ENCODE measurements around the gene TPX2.

DNA sequence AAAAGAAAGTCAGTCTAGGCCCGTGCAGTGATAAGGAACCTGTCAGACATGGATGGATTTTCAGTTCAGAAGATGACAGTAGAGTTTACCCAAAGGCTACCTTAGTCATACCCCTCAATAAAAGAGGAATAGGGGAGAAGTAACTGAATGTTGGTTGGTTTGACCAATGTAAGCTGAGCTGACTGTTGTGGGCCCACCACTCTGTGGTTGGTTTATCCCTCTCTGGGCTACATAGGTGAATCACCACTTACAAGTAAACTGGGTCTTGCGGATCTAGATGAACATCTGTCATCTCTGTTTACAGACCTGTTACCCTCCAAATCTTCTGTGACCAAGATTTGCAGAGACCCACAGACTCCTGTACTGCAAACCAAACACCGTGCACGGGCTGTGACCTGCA, 42.9 kb downstream of the TPX2 start:
- TF ChIP-seq RAD21 (conservative IDR thresholded peaks at IDR 0.05 in 1 of 2, IDR thresholded peaks at IDR 0.05 in 1 of 2) (no peak), KDM1A (IDR thresholded peaks at IDR 0.05; ENCODE audit: low read depth) (no peak), POLR2A (IDR thresholded peaks at IDR 0.05; ENCODE audit: low read length) (no peak), MAZ (IDR thresholded peaks at IDR 0.05; ENCODE audit: borderline replicate concordance, low read depth, low read length) (no peak), MYC (IDR thresholded peaks at IDR 0.05; ENCODE audit: borderline replicate concordance, low read length) (no peak), HOXA7 (CRISPR knock-in tag; IDR thresholded peaks at IDR 0.05) (no peak)
- TF ChIP-seq, protein P1, sequence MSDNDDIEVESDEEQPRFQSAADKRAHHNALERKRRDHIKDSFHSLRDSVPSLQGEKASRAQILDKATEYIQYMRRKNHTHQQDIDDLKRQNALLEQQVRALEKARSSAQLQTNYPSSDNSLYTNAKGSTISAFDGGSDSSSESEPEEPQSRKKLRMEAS (IDR thresholded peaks at IDR 0.05) = no peak
- TF ChIP-seq, protein P2, sequence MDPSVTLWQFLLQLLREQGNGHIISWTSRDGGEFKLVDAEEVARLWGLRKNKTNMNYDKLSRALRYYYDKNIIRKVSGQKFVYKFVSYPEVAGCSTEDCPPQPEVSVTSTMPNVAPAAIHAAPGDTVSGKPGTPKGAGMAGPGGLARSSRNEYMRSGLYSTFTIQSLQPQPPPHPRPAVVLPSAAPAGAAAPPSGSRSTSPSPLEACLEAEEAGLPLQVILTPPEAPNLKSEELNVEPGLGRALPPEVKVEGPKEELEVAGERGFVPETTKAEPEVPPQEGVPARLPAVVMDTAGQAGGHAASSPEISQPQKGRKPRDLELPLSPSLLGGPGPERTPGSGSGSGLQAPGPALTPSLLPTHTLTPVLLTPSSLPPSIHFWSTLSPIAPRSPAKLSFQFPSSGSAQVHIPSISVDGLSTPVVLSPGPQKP (IDR thresholded peaks at IDR 0.05; ENCODE audit: low read depth, low read length) = no peak
- TF ChIP-seq, protein P3, sequence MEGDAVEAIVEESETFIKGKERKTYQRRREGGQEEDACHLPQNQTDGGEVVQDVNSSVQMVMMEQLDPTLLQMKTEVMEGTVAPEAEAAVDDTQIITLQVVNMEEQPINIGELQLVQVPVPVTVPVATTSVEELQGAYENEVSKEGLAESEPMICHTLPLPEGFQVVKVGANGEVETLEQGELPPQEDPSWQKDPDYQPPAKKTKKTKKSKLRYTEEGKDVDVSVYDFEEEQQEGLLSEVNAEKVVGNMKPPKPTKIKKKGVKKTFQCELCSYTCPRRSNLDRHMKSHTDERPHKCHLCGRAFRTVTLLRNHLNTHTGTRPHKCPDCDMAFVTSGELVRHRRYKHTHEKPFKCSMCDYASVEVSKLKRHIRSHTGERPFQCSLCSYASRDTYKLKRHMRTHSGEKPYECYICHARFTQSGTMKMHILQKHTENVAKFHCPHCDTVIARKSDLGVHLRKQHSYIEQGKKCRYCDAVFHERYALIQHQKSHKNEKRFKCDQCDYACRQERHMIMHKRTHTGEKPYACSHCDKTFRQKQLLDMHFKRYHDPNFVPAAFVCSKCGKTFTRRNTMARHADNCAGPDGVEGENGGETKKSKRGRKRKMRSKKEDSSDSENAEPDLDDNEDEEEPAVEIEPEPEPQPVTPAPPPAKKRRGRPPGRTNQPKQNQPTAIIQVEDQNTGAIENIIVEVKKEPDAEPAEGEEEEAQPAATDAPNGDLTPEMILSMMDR (IDR thresholded peaks at IDR 0.05) = no peak
